Omental fat pad (tissue), 4 donors: ENCODE data around the gene APIP. TPM values are rescaled to one million over a fixed set of nuclear protein-coding genes. Genes with fewer than 3 reads are reported as not detected.

Experiments used
- ATAC-seq: fragments of 150-250 bp; one replicate; pipeline ENCODE4 v1.9.1; 2016; ENCODE audit warnings: mild to moderate bottlenecking, moderate library complexity; ENCODE audit not compliant: low FRiP score
- DNase-seq: peaks from one replicate; pipeline ENCODE4 v3.0.0-alpha.2; 2019; ENCODE audit warnings: low spot score
- CTCF ChIP-seq, 3 donors: fragments of 450-650 bp; IDR thresholded peaks; one replicate each; pipeline ENCODE4 v1.5.1; 2016 to 2017; ENCODE audit warnings: antibody characterized with exemption in 3 of 3, mild to moderate bottlenecking in 3 of 3, moderate library complexity in 2 of 3
- total RNA-seq, 4 donors: library from RNA; depleted of rRNA; stranded (reverse); fragments of >200 nt; gene quantifications; one replicate each; pipeline ENCODE4 v1.1.0, GENCODE V29; 2016

APIP gene
- total RNA-seq, 4 donors from 2014 or later = 23.0 to 56.2 (median 28.3) TPM

DNA sequence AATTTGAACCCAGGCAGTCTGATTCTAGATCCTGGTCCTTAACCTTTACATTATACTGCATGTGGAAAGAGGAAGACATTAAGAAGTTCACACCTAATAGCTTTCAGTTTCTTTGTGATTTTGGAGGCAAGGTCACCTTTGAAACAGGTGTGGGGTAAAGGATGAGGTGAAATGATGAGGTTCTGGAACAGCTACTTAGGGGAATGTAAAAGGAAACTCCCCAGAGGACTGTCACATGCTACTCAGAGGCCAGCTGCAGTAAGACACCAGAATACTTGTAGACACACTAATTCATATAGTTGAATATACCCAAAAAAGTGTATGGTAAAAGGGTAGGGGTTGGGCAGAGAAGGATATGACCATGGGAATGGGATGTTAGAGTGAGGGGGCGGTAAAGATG lies 5.4 kb downstream of the APIP start:
- no peak for TF ChIP-seq CTCF (IDR thresholded peaks at IDR 0.05)
- no peak for DNase-seq
- ATAC-seq = no peak

GRCh38 chr11:34909955-34910354 lies 6.2 kb downstream of the APIP start:
- DNase-seq (no peak), ATAC-seq (no peak)
- no peak for TF ChIP-seq CTCF (IDR thresholded peaks at IDR 0.05)

DNA sequence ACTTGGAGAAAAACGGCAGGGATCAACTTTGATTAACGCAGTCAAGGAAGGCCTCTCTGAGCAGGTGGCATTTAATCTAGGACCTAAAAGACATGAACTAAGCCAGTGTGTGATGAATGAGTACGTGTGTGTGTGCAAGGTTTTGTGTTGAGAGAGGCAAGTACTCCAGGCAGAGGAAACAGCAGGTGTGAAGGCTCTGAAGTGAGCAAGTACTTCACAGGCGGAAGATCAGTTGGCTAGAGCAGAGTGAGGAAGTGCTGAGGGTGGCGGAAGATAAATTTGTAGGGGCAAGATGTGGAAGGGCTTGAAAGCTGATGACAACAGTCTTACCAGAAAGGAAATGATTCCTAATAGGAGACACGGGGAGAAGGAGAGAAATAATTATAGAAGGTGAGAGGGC lies 6.8 kb downstream of the APIP start:
- TF ChIP-seq CTCF (IDR thresholded peaks at IDR 0.05) = no peak
- DNase-seq = no peak
- no peak for ATAC-seq

GRCh38 chr11:34907934-34908593 lies 8.1 kb downstream of the APIP start:
- no peak for ATAC-seq
- TF ChIP-seq CTCF (IDR thresholded peaks at IDR 0.05) = no peak

GRCh38 chr11:34905666-34906065 lies 10.5 kb downstream of the APIP start:
- no peak for ATAC-seq
- DNase-seq = no peak
- no peak for TF ChIP-seq CTCF (IDR thresholded peaks at IDR 0.05)

More at GRCh38 chr11:34907934-34908593, 8.1 kb downstream of the APIP start:
- no peak for DNase-seq

- DNase-seq (no peak), ATAC-seq (no peak)
- no peak for TF ChIP-seq CTCF (IDR thresholded peaks at IDR 0.05)
These were observed 11.7 kb downstream of the APIP start for GRCh38 chr11:34904421-34904955.

DNA sequence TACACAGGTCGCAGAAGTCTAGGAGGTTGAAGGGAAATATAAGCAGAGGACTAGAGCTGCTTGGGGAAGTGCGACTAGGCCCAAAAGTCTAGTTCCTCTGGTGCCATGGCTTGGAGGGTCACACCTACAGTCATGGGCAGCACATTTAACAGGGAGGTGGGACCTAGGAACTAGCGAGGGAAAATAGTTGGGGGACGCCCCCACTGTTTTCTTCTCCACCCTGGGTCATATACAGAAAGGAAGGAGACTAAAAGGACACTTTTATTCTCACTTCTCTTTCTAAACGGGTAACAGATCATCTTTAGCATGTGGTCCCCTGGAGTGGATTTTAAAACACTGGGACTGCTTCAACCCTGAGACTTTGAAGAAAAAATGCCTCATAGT lies 16.6 kb downstream of the APIP start:
- no peak for DNase-seq
- TF ChIP-seq CTCF (IDR thresholded peaks at IDR 0.05) = no peak
- ATAC-seq = no peak
